ENCODE results near the gene TRIP12.
A peak's percentile ranks its signal among the peaks of the same experiment; 100 is the strongest.
"Not testable (repeated sequence)": the region's sequence is repeated elsewhere in the genome, so short reads cannot be mapped to it uniquely, and the experiment has no call there.

Gene TRIP12

DNA sequence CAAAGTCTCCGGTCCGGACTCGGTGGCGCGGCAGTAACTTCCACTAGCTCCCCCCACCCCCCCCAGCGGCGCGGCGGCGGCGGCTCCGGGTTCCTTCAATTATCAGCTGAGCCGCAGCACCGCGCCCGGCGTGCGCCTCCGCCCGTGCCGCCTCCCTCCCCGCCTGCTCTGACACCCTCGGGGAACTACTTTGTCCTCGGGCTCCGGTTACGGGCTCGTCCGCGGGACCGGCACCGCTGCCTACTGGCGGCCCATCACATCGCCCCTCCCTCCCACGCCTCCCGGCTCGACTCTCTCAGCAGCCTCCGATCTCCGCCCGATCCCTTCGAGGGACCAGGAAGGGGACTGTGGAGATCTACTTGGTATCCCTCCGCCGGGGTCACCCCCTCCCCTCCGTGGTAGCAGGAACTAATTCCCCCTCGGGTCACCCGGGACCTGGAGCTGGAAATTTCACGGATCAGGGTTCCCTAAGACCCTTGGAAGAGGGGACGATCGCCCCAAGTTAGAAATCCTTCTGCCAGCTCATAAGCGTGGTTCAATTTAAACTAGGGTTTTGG, at the start of gene TRIP12:
Gene TRIP12, minus strand, starts transcription at position 118 of the 557 bp plus-strand sequence. CDS start 41,930 bp downstream, outside the sequence.
- H3K36me3 Mint-ChIP-seq: peaks cover 11% of the 10 kb centered on the region
- H3K4me1 Mint-ChIP-seq: peaks cover 27% of the 10 kb centered on the region
- H3K9me3 Mint-ChIP-seq: no peaks in the 10 kb centered on the region
- no peaks in the 10 kb centered on the region for H3K27me3 Mint-ChIP-seq
- H3K4me3 Mint-ChIP-seq: peak within 1 kb of the TSS; percentile 98
- peak; percentile 89 for ATAC-seq
- peak within 1 kb of the TSS; percentile 93 for H3K27ac Mint-ChIP-seq

DNA sequence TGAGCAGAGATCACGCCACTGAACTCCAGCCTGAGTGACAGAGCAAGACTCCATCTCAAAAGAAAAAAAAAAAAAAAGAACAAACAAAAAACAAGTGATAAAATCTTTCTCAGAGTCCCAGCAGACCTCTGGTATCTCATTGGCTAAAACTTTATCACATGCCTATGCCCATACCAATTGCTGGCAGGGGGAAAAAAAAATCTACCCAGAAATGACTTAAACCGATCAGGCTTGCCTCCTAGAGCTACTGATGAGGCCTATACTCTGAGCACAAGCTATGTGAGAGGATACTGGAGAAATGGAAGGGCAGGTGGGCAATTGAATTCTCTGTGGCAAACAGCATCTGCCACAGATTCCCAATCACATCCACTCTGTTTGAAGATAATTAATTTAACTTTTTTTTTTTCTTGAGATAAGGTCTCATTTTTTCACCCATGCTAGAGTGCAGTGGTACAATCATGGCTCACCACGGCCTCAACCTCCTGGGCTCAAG, 49.5 kb upstream of the TRIP12 start:
- no peak overlapping the region for H3K4me3 Mint-ChIP-seq
- ATAC-seq: no peak
- H3K27ac Mint-ChIP-seq: no peak overlapping the region
- H3K36me3 Mint-ChIP-seq: no peaks in the 10 kb centered on the region
- H3K4me1 Mint-ChIP-seq: no peaks in the 10 kb centered on the region
- H3K9me3 Mint-ChIP-seq: no peaks in the 10 kb centered on the region
- no peaks in the 10 kb centered on the region for H3K27me3 Mint-ChIP-seq

DNA sequence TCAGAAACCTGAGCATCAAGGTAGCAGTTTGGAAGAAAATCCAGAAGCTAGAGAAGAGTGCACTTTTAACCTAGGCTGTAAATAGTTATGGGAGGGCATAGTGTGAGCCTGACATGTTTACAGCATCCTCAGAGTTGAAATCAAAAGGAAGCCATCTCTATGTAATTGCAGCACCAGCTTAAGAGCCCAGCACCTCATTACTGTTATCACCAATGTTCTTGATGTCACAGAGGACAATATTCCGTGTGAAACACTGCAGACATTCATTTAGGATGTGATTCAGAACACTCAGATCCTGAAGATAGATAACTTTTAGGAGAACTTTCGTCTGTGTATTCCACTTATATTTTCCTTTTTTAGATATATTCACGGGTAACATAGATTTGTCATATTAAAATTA, 48.6 kb upstream of the TRIP12 start:
- ATAC-seq: no peak
- Mint-ChIP-seq H3K4me1 (no peaks in the 10 kb centered on the region), H3K9me3 (no peaks in the 10 kb centered on the region), H3K27ac (no peak overlapping the region), H3K27me3 (no peaks in the 10 kb centered on the region), H3K36me3 (no peaks in the 10 kb centered on the region), H3K4me3 (no peak overlapping the region)

DNA sequence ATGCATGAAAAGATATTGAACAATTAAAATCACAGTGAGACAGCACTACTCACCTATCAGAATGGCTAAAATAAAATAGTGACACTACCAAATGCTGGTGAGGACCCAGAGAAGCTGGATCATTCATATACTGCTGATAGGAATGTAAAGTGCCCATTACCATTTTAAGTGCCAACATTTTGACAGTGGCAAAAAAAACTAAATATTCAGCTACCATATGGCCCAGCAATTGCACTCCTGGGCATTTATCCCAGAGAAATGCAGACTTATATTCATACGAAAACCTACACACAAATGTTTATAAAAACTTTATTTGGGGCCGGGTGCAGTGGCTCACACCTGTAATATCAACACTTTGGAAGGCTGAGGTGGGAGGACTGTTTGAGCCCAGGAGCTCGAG, 48.1 kb upstream of the TRIP12 start:
- no peak overlapping the region for H3K4me3 Mint-ChIP-seq
- no peaks in the 10 kb centered on the region for H3K9me3 Mint-ChIP-seq
- ATAC-seq: no peak
- H3K4me1 Mint-ChIP-seq: no peaks in the 10 kb centered on the region
- H3K36me3 Mint-ChIP-seq: no peaks in the 10 kb centered on the region
- no peak overlapping the region for H3K27ac Mint-ChIP-seq
- H3K27me3 Mint-ChIP-seq: no peaks in the 10 kb centered on the region

DNA sequence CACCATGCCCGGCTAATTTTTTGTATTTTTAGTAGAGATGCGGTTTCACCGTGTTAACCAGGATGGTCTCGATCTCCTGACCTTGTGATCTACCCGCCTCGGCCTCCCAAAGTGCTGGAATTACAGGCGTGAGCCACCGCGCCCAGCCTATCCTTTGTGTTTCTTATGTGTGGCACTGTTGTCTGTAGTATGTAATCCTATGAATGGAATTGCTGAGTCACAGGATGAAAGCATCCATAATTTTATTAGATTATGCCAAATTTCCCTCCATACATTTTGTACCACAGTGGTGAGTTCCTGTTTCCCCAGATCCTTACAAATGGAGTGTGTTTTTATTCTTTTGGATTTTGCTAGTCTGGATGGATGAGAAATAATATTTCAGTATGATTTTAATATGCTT, 41.8 kb upstream of the TRIP12 start:
- H3K9me3 Mint-ChIP-seq, ATAC-seq, H3K27me3 Mint-ChIP-seq, H3K36me3 Mint-ChIP-seq, H3K4me1 Mint-ChIP-seq, H3K27ac Mint-ChIP-seq, H3K4me3 Mint-ChIP-seq: not testable (repeated sequence)

DNA sequence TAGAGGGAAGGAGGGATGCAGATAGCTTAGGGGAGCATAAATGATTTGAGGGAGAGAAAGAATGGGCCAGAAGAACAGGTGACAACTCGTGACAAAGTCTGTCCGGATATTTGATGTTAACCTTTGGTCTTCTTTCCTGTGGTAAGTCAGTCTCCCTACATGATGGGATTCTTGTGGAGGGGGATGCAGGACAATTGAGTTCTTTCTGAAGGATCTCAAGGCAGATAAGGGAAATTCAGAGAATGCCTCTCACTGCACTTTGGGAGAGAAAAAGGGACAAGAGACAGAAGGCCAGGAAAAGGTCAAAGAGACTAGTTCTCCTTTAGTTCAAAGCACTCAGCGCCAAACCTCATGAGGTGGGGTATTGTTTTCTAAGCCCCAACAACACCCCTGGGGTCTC, 34.7 kb upstream of the TRIP12 start:
- Mint-ChIP-seq H3K36me3 (no peaks in the 10 kb centered on the region), H3K4me1 (no peaks in the 10 kb centered on the region), H3K27ac (no peak overlapping the region), H3K9me3 (no peaks in the 10 kb centered on the region), H3K27me3 (no peaks in the 10 kb centered on the region), H3K4me3 (no peak overlapping the region)
- no peak for ATAC-seq

DNA sequence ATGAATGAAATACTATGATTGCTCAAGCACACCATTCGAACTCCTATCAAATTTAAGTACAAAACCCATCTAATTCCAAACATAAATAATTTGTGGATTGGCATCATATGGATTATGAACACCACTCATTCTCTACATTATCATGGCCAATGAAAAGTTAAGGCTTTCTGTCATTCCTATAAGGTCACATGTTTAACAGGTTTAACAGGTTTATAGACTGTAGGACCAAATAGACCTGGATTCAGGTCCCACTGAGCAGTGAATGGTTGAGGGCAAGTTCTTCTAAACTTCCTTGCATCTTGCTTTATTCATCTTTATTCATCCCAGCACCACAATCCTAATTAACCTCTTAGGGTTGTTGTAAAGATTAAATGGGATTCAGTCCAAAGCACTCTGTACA, 33.9 kb upstream of the TRIP12 start:
- H3K9me3 Mint-ChIP-seq: no peaks in the 10 kb centered on the region
- no peaks in the 10 kb centered on the region for H3K36me3 Mint-ChIP-seq
- no peaks in the 10 kb centered on the region for H3K27me3 Mint-ChIP-seq
- no peaks in the 10 kb centered on the region for H3K4me1 Mint-ChIP-seq
- no peak overlapping the region for H3K4me3 Mint-ChIP-seq
- ATAC-seq: no peak
- H3K27ac Mint-ChIP-seq: no peak overlapping the region

GRCh38 chr2:229952256-229952835, 30.5 kb upstream of the TRIP12 start:
- no peak overlapping the region for H3K4me3 Mint-ChIP-seq
- no peaks in the 10 kb centered on the region for H3K9me3 Mint-ChIP-seq
- H3K27me3 Mint-ChIP-seq: no peaks in the 10 kb centered on the region
- H3K36me3 Mint-ChIP-seq: no peaks in the 10 kb centered on the region
- H3K4me1 Mint-ChIP-seq: peaks cover 5% of the 10 kb centered on the region
- no peak for ATAC-seq
- H3K27ac Mint-ChIP-seq: no peak overlapping the region

DNA sequence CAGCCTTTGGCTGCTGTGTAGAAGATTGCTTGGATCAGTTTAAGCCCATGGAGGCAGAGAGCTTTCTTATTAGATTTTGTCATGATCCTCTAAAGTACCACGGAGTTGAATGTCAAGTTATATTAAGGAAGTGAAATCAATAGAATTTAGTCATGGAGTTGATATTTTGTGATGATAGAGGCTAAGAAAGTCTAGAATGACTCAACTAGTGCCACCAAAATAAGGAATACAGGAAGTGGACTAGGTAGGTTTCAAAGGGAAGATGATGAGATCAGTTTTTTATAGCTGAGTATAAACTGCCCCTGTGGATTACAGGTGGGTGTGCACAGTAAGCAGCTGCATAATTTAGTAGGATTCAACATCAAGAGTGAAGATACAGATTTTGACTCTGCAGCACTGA, 25.7 kb upstream of the TRIP12 start:
- H3K27ac Mint-ChIP-seq: no peak overlapping the region
- peak; percentile 89 for ATAC-seq
- H3K4me3 Mint-ChIP-seq: no peak overlapping the region
- H3K27me3 Mint-ChIP-seq: no peaks in the 10 kb centered on the region
- H3K9me3 Mint-ChIP-seq: no peaks in the 10 kb centered on the region
- peaks cover 17% of the 10 kb centered on the region for H3K4me1 Mint-ChIP-seq
- H3K36me3 Mint-ChIP-seq: no peaks in the 10 kb centered on the region

DNA sequence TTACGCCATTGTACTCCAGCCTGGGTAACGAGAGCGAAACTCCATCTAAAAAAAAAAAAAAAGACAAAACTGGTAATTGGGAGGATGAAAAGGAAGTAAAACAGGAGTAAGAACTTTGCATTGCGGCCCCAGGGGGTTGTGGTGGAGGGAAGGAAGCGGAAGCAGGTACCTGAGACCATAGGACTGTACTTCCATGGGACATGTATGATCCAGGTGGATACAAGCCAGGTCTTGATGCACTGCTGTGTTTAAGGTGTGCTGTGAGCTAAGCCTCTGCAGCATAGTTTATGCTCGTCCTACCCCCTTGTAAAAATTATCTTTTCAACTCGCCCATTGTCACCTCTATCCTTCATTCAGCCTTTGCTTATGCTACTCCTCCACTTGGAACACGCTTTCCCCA, 24.2 kb upstream of the TRIP12 start:
- Mint-ChIP-seq H3K27me3 (no peaks in the 10 kb centered on the region), H3K9me3 (no peaks in the 10 kb centered on the region), H3K4me3 (no peak overlapping the region), H3K27ac (no peak overlapping the region), H3K36me3 (no peaks in the 10 kb centered on the region), H3K4me1 (peaks cover 17% of the 10 kb centered on the region)
- no peak for ATAC-seq

GRCh38 chr2:229943770-229944449, 22.1 kb upstream of the TRIP12 start:
- ATAC-seq: no peak
- Mint-ChIP-seq H3K27ac (no peak overlapping the region), H3K4me3 (no peak overlapping the region), H3K4me1 (peaks cover 17% of the 10 kb centered on the region), H3K9me3 (no peaks in the 10 kb centered on the region), H3K36me3 (no peaks in the 10 kb centered on the region), H3K27me3 (no peaks in the 10 kb centered on the region)

GRCh38 chr2:229943171-229943570, 21.4 kb upstream of the TRIP12 start:
- Mint-ChIP-seq H3K4me1 (peaks cover 17% of the 10 kb centered on the region), H3K36me3 (no peaks in the 10 kb centered on the region), H3K27me3 (no peaks in the 10 kb centered on the region), H3K27ac (no peak overlapping the region), H3K9me3 (no peaks in the 10 kb centered on the region), H3K4me3 (no peak overlapping the region)
- ATAC-seq: no peak

GRCh38 chr2:229942671-229943070, 20.9 kb upstream of the TRIP12 start:
- Mint-ChIP-seq H3K9me3 (no peaks in the 10 kb centered on the region), H3K27me3 (no peaks in the 10 kb centered on the region), H3K4me1 (peaks cover 15% of the 10 kb centered on the region), H3K36me3 (no peaks in the 10 kb centered on the region), H3K27ac (no peak overlapping the region), H3K4me3 (no peak overlapping the region)
- no peak for ATAC-seq

DNA sequence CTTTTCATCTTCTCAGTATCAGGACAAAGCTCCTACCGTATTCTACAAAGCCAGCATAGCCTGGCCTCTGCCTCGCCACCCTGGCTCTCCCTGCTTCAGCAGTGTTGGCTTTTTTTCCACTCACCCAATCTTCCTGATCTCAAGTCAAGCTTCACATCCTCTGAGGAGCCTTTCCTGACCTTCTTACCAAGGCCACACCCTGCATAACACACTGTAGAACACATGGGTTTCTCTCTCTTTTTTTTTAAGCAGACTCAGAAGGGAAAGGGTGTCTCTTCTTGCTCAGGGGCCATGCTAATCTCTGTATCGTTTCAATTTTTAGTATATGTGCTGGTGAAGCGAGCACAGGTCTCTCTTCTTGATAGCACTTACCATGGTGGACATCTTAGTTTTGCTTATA, 15.7 kb upstream of the TRIP12 start:
- Mint-ChIP-seq H3K4me3 (no peak overlapping the region), H3K36me3 (peaks cover 5% of the 10 kb centered on the region), H3K9me3 (no peaks in the 10 kb centered on the region), H3K27ac (no peak overlapping the region), H3K4me1 (no peaks in the 10 kb centered on the region), H3K27me3 (no peaks in the 10 kb centered on the region)
- no peak for ATAC-seq

- no peak overlapping the region for H3K4me3 Mint-ChIP-seq
- ATAC-seq: no peak
- no peaks in the 10 kb centered on the region for H3K27me3 Mint-ChIP-seq
These were observed 9.4 kb upstream of the TRIP12 start for GRCh38 chr2:229931241-229931640.

DNA sequence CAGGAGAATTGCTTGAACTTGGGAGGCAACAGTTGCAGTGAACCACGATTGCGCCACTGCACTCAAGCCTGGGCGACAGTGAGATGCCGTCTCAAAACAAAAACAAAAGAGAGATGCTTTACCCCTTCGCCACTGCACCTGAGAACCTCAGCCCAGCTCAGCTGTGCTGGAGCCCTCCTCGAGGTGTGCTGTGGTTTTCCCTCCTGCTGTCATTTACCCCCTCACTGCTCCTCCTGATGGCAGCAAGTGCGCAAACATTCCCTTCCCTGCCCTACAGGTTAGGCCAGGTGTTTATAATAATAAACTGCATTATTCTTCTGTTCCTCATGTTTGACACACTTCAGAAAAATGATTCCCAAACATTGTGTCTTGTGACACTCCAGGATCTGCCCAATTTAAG, 8.8 kb upstream of the TRIP12 start:
- no peak overlapping the region for H3K27ac Mint-ChIP-seq

More at GRCh38 chr2:229931241-229931640, 9.4 kb upstream of the TRIP12 start:
- Mint-ChIP-seq H3K9me3 (no peaks in the 10 kb centered on the region), H3K4me1 (no peaks in the 10 kb centered on the region), H3K27ac (no peak overlapping the region), H3K36me3 (peaks cover 5% of the 10 kb centered on the region)

More for the DNA sequence above, 8.8 kb upstream of the TRIP12 start:
- peaks cover 5% of the 10 kb centered on the region for H3K36me3 Mint-ChIP-seq
- H3K4me1 Mint-ChIP-seq: no peaks in the 10 kb centered on the region
- no peak for ATAC-seq
- no peak overlapping the region for H3K4me3 Mint-ChIP-seq
- H3K9me3 Mint-ChIP-seq: no peaks in the 10 kb centered on the region
- H3K27me3 Mint-ChIP-seq: no peaks in the 10 kb centered on the region

Data from stimulated activated memory B cell treated with anti-CD40 and anti-IgM and Interleukin-4, amounts not matched to agents 10 μg/mL and 1 μg/mL and 100 μg/mL, for 72 hours (primary cell).